HepG2 (cell line): ENCODE measurements around the gene STH.

Source experiments
- ARNTL ChIP-seq: sonication (generic); formaldehyde crosslinking; IDR thresholded peaks from 2 replicates; pipeline ENCODE4 v1.4.0; 2020; ENCODE audit warnings: mild to moderate bottlenecking, missing genetic modification reagents
- BRCA1 ChIP-seq: sonication (generic); formaldehyde crosslinking; IDR thresholded peaks from 2 replicates; pipeline ENCODE4 v1.4.0; 2020; ENCODE audit warnings: missing genetic modification reagents
- DNMT3B ChIP-seq: conservative IDR thresholded peaks from 2 replicates; pipeline ENCODE4 v1.6.1; 2016; ENCODE audit warnings: missing biosample characterization, control low read depth
- KDM5A ChIP-seq: fragments of 200-600 bp; sonication (generic); IDR thresholded peaks from 2 replicates; pipeline ENCODE4 v1.7.0; 2018; ENCODE audit warnings: antibody characterized with exemption, mild to moderate bottlenecking, low read length, borderline replicate concordance
- NFIC ChIP-seq: IDR thresholded peaks from 2 replicates; pipeline ENCODE4 v1.6.1; 2012; ENCODE audit warnings: mild to moderate bottlenecking, low read length, inconsistent platforms
- RFX5 ChIP-seq: IDR thresholded peaks from 2 replicates; pipeline ENCODE4 v1.6.1; 2011; ENCODE audit warnings: low read depth, low read length, improper control_type of control experiment
- ZFP36L2 ChIP-seq: sonication (generic); formaldehyde crosslinking; IDR thresholded peaks from 2 replicates; pipeline ENCODE4 v1.4.0; 2020; ENCODE audit warnings: missing genetic modification reagents
- ZNF253 ChIP-seq: sonication (generic); formaldehyde crosslinking; IDR thresholded peaks from 2 replicates; pipeline ENCODE4 v1.8.0; 2022; ENCODE audit warnings: mild to moderate bottlenecking, missing genetic modification reagents, borderline replicate concordance
- ZNF777 ChIP-seq: sonication (generic); formaldehyde crosslinking; IDR thresholded peaks from 2 replicates; pipeline ENCODE4 v1.4.0; 2020; ENCODE audit warnings: missing genetic modification reagents
- TF ChIP-seq, protein P1 (sequence below): sonication (generic); formaldehyde crosslinking; IDR thresholded peaks from 2 replicates; pipeline ENCODE4 v1.4.0; 2020; ENCODE audit warnings: missing genetic modification reagents
- TF ChIP-seq, protein P2 (sequence below): IDR thresholded peaks from 2 replicates; pipeline ENCODE4 v1.6.1; 2018; ENCODE audit warnings: missing genetic modification reagents, mild to moderate bottlenecking, missing compliant biosample characterization

DNA sequence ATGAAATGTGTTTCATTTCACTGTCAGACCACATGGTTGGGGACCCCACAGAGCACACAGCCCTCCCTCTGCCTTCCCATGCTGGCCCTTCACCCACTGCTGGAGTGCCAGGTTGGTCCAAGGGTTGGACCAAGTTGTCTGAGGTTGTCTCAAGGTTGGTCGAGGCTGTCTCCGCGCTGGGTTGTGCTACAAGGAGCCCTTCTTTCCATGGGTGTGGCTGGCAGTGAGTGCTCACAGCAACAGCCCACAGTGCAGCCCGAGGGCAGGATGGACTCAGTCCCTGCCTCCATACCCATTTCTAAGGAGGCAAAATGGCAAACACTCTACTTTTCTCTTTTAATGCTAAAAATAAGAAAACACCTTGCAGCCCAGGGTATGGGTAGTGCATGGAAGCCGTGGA lies 35.8 kb upstream of the STH start:
- TF ChIP-seq ZNF777 (no peak), ZNF253 (CRISPR knock-in tag) (no peak), RFX5 (no peak), ZFP36L2 (CRISPR knock-in tag) (no peak), DNMT3B (CRISPR knock-in tag) (no peak), NFIC (no peak), BRCA1 (CRISPR knock-in tag) (no peak), ARNTL (CRISPR knock-in tag) (no peak), KDM5A (no peak)
- TF ChIP-seq, protein P1, sequence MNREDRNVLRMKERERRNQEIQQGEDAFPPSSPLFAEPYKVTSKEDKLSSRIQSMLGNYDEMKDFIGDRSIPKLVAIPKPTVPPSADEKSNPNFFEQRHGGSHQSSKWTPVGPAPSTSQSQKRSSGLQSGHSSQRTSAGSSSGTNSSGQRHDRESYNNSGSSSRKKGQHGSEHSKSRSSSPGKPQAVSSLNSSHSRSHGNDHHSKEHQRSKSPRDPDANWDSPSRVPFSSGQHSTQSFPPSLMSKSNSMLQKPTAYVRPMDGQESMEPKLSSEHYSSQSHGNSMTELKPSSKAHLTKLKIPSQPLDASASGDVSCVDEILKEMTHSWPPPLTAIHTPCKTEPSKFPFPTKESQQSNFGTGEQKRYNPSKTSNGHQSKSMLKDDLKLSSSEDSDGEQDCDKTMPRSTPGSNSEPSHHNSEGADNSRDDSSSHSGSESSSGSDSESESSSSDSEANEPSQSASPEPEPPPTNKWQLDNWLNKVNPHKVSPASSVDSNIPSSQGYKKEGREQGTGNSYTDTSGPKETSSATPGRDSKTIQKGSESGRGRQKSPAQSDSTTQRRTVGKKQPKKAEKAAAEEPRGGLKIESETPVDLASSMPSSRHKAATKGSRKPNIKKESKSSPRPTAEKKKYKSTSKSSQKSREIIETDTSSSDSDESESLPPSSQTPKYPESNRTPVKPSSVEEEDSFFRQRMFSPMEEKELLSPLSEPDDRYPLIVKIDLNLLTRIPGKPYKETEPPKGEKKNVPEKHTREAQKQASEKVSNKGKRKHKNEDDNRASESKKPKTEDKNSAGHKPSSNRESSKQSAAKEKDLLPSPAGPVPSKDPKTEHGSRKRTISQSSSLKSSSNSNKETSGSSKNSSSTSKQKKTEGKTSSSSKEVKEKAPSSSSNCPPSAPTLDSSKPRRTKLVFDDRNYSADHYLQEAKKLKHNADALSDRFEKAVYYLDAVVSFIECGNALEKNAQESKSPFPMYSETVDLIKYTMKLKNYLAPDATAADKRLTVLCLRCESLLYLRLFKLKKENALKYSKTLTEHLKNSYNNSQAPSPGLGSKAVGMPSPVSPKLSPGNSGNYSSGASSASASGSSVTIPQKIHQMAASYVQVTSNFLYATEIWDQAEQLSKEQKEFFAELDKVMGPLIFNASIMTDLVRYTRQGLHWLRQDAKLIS: no peak
- TF ChIP-seq, protein P2, sequence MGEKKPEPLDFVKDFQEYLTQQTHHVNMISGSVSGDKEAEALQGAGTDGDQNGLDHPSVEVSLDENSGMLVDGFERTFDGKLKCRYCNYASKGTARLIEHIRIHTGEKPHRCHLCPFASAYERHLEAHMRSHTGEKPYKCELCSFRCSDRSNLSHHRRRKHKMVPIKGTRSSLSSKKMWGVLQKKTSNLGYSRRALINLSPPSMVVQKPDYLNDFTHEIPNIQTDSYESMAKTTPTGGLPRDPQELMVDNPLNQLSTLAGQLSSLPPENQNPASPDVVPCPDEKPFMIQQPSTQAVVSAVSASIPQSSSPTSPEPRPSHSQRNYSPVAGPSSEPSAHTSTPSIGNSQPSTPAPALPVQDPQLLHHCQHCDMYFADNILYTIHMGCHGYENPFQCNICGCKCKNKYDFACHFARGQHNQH (CRISPR knock-in tag): no peak
